ENCODE measurements around the gene ZFPM1.
"Not testable (repeated sequence)": the region's sequence is repeated elsewhere in the genome, so short reads cannot be mapped to it uniquely, and the experiment has no call there.

ZFPM1 gene

DNA sequence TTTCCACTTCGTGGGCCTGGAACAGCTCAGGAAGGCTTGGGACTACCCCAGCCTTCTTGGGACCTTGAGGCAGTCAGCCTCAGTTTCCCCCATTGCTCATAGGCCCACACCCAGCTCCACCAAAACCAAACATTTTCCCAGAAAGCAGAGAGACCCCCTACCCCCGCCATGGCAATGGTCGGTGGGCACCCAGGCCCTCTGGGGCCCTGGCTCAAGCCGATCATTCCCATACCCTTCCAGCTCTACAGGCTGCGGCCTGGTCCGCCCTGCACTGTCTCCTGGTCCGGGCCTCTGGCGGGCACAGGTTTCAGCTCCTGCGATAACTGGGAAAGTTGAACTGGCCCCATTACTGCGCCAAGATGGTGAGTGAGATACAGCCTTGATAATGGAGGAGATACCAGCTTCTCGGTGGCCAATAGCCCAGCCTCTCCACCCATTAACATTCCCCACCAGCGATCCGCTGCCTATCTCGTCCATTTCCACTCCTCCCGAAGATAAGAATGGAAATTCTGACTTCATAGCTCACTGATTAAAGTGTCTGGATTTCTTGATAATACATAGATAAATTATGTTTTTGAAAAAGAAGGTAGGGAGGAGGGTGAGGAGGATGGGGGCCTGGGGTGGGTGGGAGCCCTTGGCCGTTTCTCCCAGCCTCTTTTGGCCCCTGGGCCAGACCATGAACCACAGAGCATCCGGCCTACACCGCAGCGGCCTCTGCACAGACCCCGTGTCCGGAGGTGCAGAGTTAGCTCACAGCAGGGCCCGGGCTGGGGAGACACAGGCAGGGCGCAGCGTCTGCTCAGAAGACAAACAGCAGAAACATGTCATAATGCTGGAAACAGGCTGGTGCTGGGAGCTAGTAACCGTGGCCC is 11.6 kb downstream of the ZFPM1 start:
- DNase-seq (ENCODE audit: low spot score): no peak

DNA sequence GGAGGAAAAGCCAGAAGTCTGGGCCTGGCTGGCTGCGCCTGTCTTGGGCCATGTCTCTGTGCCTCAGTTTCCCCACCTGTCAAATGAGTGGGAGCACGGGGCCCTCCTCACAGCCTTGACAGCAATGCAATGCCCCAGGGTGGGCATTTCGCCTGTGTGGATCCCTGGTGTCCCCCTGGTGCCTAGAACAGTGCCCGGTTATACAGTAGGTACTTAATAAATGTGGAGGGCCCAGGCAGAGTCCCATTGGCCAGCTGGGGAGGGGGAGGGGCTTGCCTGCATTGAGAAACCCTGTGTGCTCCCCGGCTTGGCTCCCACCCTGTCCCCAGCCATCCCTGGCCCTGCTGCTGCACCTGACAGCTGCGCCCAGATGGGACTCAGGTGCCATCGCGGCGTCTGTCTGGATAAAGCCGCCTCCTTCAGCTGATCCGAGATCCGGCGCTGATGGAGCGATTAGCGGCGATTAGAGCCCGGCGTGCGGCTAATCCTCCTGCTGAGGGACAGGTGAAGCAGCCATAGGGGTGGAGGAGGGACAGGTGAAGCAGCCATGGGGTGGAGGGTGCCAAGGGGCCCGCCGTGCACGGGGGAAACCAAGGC is 12.4 kb downstream of the ZFPM1 start:
- no peak for DNase-seq (ENCODE audit: low spot score)

DNA sequence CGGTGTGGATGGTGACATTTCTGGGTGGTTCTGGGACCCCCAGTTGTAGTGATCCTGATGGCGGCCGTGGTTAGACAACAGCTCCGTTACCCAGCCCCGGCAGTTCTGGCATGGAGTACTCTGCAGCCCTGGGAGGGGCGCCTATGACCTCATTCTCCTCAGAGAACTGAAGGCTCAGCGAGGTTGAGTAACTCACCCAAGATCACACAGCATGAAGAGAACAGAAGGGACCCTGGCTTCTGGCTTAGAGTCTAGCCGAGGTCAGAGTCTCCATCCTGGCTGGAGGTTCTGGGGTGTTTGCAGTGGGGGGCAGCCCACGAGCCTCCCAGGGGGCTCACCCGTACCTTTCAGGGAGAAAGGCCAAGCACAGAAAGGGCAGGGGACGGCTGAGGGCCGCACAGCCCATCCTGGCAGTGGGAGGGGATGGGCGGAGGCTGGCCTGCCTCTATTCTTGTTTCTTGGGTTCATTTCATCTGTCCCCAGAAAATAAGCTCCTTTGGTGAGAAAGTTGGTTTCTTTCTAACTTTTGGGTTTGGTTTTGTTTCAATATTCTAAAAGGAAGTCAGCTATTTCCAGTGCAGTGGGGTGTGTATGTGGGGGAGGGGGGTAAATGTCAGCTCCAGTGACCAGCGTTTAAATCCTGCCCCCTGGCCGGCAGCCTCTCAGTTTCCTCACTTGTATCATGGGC is 13.2 kb downstream of the ZFPM1 start:
- no peak for DNase-seq (ENCODE audit: low spot score)

DNA sequence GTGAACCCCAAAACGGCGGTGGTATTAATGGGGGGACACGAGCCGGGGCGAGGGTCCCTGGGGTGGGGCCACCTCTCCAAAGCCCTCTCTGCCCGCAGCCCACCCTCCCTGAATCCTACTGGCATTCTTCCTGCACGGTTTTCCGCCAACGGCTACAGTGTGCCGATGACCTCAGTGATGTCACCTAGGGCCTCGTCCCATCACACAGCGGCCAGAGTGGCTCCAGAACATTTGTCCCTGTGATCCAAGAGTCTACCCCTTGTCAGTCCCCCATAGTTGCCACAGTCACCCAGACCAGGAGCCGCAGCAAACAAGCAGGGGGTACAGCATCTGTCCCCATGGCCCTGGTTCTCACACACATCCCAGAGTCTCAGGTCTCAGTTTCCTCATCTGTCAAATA is 13.9 kb downstream of the ZFPM1 start:
- DNase-seq (ENCODE audit: low spot score): no peak

DNA sequence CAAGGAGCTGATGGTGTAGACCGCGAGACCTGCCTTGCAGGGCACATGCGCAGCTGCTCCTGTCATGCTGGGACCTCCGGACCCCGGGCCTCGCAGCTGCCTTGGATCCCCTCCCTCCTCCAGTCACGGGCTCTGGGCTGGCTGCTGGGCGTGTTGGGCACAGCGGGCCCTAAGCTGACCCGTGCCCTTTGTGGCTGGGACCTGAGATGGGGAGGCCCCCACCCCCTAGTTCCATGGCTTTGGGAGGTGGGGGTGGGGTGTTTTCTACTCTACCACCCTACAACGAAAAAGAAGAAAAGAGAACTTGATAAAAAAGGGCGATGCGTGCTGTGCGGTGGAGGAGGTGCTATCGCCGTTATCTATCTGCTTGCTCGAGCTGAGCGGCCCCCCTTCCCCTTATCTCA is 14.5 kb downstream of the ZFPM1 start:
- DNase-seq (ENCODE audit: low spot score): no peak

DNA sequence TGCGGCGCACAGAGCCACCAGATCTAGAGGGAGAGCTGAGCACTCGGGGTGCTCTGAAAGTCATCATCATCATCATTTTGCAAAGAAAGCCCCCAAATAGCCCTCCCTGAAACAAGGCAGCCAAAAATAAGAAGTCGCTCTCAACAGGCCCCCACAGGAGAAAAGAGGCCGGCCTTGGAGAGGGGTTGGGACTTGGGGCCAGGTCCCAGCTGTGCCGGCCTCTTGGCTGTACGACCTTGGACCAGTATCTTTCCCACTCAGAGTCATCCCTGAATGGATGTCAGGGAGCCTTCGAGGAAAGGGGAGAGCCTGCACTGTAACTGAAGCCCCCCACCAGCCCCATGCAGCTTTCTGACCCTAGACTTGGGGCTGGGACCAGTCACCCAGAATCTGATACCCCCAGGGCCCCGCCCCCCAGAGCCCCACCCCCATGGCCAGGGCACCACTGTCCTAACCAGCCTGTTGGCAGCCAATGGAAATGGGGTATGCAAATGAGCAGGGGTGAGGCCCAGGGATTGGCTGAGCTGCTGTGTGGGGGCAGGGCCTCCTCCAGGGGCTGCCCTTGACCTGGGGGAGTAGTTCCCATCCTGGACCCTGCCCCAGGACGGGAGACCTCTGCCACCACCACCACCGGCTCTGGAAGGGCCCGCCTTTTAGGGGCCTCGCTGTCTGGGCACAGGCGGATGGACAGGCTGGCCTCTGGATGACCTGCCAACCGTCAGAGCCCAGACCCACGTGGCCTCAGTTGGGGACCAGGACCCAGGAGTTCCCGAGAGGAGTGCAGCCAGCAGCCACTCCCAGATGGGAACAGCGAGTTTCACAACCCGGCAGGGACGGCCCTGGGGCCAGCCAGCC is 15.4 kb downstream of the ZFPM1 start:
- peak; percentile 66 for DNase-seq (ENCODE audit: low spot score)

DNA sequence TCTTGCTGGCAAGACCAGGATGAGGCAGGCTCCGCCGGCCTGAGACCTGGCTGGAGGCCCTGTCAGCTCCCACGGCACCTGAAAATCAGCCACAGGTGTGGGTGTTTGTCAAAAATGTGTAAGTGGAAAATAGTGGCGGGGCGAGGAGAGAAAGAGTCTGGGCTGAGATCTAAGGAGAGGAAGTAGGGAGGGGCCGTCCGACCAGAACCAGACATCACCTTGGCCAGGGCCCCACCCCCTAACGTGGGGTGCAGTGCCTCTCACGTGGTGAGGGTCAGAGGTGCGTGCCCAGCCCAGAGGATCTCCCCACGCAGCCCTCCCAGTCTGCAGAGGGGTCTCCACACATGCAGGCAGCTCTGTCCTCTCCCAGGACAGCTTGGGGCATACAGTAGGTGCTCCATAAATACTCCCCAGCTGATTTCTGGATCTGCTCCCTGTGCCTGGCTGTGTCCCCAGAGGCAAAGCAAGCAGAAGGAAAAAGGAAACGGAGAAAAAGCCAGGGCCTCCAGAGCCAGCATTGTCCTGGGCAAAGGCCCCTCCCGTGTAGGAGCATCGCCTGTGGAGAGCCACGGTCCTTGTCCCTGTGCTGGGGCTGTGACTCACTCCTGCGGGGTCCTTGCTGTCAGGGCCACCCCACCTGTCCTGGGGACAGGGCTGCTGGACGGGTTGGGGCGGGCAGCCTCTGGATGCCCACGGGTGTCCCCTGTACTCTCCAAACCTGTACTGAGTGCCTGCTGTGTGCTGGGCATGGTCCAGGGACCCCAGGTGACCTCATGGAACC is 16.7 kb downstream of the ZFPM1 start:
- DNase-seq (ENCODE audit: low spot score): no peak

DNA sequence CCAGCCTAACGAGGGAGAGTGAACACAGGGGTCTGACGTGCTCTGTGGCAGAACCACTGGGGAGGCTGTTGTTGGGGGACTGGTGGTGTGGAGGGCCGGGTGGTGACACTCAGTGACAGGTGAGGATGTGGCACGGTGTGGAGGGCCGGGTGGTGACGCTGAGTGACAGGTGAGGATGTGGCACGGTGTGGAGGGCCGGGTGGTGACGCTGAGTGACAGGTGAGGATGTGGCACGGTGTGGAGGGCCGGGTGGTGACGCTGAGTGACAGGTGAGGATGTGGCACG is 17.3 kb downstream of the ZFPM1 start:
- DNase-seq (ENCODE audit: low spot score): not testable (repeated sequence)

DNA sequence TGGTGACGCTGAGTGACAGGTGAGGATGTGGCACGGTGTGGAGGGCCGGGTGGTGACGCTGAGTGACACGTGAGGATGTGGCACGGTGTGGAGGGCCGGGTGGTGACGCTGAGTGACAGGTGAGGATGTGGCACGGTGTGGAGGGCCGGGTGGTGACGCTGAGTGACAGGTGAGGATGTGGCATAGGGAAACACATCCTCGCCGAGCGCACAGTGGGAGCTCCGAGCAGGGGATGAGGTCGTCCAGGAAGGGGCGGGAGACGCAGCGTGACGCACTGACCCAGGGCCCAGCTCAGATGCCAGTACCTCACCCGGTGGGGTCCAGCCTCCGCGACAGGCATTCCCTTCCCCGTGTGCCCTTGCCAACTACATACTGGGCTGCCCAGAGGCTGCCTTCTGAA is 17.6 kb downstream of the ZFPM1 start:
- DNase-seq (ENCODE audit: low spot score): not testable (repeated sequence)

DNA sequence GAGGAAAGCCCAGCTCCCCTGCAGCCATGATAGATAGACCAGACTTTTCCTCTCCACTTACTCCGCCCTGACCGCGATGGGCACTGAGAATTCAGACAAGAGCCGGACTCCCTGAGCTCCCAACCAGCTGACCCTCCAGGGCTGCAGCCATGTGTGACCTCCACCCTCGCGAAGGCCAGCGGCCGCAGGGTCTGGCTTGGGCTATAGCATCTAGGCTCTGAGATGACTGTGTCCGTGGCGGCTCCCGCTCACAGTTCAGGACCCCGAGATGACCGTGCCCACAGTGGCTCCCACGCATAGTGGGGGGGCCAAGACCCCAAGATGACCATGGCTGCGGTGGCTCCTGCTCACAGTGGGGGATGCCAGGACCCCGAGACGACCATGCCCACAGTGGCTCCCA is 18.0 kb downstream of the ZFPM1 start:
- no peak for DNase-seq (ENCODE audit: low spot score)

DNA sequence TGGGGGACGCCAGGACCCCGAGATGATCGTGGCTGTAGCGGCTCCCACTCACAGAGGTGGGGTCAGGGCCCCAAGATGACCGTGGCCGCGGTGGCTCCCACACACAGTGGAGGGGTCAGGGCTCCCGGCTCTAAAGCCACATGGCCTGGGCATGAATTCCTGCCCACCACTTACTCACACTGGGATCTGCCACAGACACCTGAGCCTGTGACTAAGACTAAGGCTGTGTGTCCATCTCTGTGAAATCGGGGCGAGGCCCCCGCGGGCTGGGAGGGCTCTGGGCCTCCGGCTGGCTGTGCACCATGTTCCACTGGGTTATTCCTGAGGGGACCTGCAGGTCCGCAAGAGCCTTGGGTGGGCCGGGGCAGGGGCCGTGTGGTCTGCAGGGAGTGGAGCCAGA is 18.5 kb downstream of the ZFPM1 start:
- no peak for DNase-seq (ENCODE audit: low spot score)

DNA sequence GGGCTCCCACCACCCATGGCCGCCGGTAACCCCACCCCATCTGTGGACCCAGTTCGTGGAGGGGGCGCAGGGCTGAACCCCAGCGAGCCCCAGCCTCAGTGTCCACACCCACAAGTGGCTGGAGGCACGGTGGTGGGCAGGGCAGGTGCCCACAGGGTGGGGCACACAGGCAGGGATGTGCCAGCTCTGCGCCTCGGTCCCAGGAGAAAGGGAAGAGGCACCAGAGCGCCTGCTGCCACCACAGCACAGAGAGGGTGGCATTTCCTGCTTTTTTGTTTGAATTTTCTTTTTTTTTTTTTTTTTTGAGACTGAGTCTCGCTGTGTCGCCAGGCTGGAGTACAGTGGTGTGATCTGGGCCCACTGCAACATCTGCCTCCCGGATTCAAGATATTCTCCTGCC is 19.0 kb downstream of the ZFPM1 start:
- DNase-seq (ENCODE audit: low spot score): no peak

DNA sequence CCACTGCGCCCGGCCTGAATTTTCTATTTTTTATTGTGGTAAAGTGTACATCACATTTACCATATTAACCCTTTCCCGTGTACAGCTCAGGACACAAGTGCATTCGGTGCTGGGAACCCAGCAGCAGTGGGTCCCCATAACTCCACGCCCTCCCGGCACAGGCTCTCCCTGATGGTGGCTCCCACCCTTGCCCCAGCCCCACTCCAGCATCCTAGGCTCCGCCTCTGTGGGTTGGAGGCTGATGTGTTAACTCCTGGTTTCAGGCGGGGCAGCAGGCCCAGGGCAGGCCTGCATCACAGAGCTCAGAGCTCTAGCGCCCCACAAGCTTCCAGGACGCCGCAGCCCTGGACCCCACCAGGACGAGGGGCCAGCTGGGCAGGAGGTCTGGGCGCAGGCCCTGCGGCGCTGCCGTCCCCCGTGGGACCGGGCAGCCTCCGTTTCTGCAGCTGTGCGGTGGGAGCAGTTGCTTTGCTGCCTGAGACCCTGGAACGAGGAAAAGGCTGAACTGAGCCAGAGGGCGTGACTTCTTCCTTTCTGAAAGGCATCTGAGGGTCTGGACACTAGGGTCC is 19.6 kb downstream of the ZFPM1 start:
- DNase-seq (ENCODE audit: low spot score): no peak

DNA sequence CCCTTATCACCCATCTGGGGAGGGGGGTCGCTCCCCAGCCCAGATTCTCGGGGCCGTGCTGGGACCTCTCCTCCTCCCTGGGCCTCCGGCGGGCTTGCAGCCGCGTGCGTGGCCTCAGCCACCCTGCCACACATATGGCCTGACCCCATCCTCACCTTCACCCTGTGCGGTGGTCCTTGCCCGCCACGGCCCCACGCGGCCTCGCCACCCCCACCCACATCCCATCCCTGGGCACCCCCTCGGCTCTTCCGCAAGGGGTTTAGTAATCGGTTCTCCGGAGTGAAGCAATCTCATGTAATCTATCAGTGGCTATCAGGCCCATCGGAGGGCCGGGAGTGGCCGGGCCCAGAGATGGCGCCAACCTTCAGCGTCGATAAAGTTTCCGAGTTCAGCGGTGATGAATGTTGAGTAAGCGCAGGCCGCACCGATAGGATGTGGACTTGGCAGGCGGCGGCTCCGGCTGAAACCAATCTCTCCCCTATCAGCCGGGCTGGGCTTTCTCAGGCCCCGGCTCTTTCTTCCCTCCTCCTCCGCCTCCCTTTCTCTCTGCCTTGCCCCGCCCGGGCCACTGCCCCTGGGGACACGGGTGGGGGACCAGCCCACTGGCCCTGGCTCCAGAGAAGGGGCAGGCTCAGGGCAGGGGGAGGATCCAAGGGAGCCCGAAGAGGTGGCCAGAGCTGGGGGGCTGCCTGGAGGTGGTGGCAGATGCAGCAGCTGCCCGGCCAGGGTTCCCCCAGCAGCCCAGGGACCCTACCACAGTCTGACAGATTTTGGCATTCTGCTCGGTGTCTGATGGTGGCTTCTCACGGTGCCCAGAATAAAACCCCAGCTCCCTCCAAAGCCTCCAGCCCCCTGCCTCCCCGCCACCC is 20.8 kb downstream of the ZFPM1 start:
- no peak for DNase-seq (ENCODE audit: low spot score)

DNA sequence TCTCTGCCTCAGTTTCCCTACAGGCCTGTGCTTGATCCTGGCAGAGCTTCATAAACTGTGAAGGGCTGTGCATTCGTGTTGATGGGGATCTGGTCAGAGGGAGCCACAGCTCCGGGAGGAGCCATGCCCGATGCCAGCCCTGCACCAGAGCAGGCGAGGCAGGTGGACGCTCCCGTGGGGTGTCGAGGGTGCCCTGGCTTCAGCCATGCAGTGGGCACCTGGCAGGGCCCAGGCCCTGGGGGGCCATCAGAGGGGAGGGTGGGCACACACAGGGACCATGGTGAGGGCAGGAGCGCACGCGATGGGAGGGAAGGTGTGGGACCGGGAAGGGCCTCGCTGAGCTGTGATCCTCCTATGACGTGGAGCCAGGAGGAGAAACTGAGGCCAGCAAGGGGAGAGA is 22.0 kb downstream of the ZFPM1 start:
- DNase-seq (ENCODE audit: low spot score): no peak

DNA sequence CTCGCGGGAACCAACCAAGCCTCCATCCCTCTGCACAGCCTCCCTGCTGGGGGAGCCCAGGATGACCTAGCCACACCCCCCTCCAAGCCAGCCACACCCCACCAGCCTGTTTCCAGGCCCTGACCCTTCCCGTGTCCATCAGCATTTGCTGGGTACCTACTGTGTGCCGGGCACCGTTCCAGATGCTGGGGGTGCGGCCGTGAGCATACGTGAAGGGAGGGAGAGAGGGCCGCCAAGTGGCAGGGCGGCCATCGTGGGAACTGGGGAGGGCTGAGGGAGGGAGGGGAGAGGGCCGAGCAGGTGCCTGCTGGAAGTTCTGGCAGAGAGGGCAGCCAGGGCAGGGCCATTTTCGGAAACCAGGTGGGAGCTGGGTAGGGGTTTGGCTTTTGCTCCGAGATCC is 23.1 kb downstream of the ZFPM1 start:
- no peak for DNase-seq (ENCODE audit: low spot score)

DNA sequence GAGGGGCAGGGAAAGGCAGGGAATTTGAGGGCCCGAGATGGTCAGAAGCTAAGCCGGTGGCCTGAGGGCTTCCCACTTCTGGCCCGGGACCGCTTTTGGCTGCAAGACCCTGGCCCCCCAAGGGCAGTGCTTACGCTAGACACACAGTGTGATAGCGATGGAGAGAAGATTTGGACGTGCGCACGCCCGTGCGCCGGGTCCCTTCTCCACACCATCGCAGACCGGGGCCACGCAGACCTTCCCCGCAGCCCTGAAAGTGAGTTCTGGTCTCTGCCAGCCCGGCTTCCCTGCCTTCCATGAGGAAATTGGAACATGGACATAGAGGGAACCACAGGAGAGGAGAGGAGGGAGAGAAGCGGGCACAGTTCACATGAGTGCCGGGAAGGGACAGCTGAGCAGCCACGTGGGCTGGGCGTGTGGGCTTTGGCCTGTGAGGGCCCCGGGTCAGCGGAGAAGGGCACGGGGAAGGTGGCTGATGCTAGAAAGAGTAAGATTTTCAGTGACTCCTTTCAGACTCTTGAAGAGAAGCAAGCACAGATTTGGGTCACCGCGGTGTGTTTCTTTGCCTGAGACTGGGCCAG is 23.8 kb downstream of the ZFPM1 start:
- DNase-seq (ENCODE audit: low spot score): no peak

DNA sequence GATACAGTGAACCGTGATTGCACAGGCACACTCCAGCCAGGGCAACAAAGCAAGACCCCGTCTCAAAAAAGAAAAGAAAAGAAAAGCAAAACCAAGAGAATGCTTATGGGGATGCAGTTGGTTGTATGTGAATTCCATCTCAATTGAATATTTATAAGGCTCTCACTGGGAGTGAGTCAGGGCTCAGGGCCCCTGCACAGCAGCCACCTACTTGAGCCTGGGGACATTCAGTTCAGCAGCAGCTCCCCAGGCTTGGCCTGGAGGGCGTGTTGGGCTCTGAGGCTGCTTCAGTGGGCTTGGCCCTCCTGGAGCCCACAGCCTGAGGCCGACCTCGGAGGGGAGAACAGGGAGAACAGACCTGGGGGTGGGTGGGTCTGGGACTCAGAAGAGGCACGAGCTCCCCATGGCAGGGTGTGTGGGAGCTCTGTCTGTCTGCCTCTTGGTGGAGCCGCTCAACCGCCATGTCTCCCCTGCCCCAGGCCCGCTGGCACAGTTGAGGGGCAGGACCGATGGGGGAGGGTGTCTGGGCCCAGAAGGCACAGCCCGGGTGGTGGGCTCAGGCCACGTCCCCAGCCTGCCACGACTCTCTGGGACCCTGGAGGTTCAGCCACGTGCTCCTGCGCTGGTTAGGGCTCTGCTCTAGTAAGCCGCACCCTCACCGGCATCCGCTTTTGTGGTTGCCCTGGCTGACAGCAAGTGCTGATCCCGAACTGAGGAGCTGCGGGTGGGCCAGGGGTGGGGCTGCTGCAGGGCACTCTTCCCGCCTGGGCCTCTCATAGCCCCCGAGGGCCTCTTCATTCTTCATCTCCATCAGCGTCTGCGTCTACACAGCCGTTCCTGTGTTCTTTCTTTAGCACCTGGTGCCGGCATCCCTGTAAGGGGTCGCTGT is 24.8 kb downstream of the ZFPM1 start:
- DNase-seq (ENCODE audit: low spot score): no peak
